Measurements from ENCODE around the gene SMPD2.

The SMPD2 gene

GRCh38 chr6:109486068-109486467 lies 45.5 kb downstream of the SMPD2 start:
- DNase-seq, result no peak

DNA sequence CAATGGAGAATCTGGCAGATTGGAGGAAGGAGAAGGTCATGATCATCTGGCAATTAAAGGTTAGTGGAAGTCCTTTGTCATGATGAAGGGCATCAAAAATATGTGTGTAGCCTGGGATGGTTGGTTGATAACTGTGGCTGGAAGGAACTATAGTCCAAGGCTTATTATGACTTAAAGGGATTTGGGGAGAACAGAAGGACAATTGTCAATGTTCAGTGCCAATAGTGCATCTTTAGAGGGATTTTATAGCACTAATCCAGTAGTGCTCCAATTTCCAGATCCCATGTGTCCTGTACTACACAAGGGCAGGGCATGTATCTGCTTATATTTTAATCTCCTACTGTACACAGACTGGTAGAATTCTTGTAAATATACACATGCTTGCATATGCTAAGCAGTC lies 47.5 kb downstream of the SMPD2 start:
- no peak for DNase-seq

DNA sequence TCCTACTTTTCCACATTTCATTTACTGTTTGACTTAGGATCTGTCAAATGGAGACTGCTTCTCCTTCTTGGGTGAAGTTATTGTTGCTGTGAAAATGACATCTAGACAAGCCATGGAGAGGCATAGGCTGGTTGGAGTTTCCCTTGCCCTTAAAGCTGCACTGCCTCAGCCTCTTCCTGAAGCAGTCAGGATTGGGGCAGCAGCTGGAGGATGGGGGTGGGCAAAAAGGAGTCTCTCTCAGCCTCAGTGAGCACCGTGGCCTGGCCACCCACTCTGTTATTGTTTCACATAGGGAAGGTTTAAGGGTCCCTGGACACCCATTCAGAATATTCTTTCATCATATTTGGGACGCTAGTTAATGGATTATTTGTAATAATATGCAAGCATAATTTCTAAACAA lies 50.2 kb downstream of the SMPD2 start:
- DNase-seq, result no peak

GRCh38 chr6:109491207-109491938 lies 50.8 kb downstream of the SMPD2 start:
- no peak for DNase-seq
